Measurements from ENCODE around the gene PARP16. TPM values are rescaled to one million over a fixed set of nuclear protein-coding genes. Genes with fewer than 3 reads are reported as not detected.
A peak's percentile ranks its signal among the peaks of the same experiment; 100 is the strongest.

Gene PARP16
- total RNA-seq, 1 donor from 2014 or later, result 2.8 TPM

DNA sequence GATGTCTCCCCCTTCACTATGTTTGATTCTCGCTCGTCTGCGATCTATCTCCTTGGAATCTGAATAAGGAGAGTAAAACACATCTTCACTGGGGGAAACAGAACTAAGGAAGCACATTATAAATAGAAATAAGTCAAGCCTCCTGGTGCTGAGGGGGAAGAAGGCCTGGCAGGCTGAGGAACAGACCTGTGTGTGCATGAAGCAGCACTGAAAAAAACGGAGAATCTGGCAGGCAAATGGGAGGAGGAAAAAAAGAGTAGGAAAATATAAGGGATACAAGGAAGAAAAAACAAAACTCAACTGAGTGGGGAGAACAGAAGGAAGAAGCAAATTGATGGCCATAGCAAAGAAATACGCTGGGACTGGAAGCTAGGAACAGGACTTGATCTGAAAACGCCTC, 25.7 kb downstream of the PARP16 start:
- TF ChIP-seq CTCF (IDR thresholded peaks at IDR 0.05; ENCODE audit: unreplicated experiment), result no peak
- Mint-ChIP-seq H3K27me3 (ENCODE audit: unreplicated experiment) (no peaks in the 10 kb centered on the region), H3K4me3 (ENCODE audit: unreplicated experiment) (peak overlapping the region; percentile 17), H3K9me3 (ENCODE audit: unreplicated experiment) (no peaks in the 10 kb centered on the region), H3K4me1 (ENCODE audit: unreplicated experiment) (no peaks in the 10 kb centered on the region), H3K36me3 (ENCODE audit: low read depth, unreplicated experiment) (no peaks in the 10 kb centered on the region), H3K27ac (ENCODE audit: unreplicated experiment) (no peak overlapping the region)
- no peak for DNase-seq (ENCODE audit: low spot score)

DNA sequence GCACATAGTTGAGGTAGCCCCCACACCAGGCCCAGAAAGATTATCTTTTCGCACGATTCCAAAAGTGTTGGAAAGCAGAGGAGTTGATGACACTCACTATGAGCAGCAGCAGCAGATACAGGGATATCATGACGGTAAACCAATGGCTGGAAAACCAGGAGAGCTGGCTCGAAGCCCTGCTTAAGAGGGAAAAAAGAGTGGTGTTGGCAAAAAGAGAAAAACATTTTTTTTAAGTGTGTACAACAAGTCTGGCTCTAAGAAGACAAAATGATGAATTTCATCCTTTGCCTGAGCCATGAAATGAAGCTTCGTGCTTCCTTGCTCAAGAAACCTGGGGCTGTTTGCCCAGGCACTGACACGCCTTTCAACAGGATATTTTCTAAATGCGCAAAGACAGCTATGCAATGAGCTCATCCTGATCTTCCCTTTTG, 27.3 kb downstream of the PARP16 start:
- H3K27me3 Mint-ChIP-seq (ENCODE audit: unreplicated experiment), result no peaks in the 10 kb centered on the region
- H3K4me3 Mint-ChIP-seq (ENCODE audit: unreplicated experiment), result no peak overlapping the region
- DNase-seq (ENCODE audit: low spot score), result no peak
- H3K27ac Mint-ChIP-seq (ENCODE audit: unreplicated experiment), result no peak overlapping the region
- TF ChIP-seq CTCF (IDR thresholded peaks at IDR 0.05; ENCODE audit: unreplicated experiment), result no peak
- H3K36me3 Mint-ChIP-seq (ENCODE audit: low read depth, unreplicated experiment), result no peaks in the 10 kb centered on the region
- no peaks in the 10 kb centered on the region for H3K4me1 Mint-ChIP-seq (ENCODE audit: unreplicated experiment)
- no peaks in the 10 kb centered on the region for H3K9me3 Mint-ChIP-seq (ENCODE audit: unreplicated experiment)

DNA sequence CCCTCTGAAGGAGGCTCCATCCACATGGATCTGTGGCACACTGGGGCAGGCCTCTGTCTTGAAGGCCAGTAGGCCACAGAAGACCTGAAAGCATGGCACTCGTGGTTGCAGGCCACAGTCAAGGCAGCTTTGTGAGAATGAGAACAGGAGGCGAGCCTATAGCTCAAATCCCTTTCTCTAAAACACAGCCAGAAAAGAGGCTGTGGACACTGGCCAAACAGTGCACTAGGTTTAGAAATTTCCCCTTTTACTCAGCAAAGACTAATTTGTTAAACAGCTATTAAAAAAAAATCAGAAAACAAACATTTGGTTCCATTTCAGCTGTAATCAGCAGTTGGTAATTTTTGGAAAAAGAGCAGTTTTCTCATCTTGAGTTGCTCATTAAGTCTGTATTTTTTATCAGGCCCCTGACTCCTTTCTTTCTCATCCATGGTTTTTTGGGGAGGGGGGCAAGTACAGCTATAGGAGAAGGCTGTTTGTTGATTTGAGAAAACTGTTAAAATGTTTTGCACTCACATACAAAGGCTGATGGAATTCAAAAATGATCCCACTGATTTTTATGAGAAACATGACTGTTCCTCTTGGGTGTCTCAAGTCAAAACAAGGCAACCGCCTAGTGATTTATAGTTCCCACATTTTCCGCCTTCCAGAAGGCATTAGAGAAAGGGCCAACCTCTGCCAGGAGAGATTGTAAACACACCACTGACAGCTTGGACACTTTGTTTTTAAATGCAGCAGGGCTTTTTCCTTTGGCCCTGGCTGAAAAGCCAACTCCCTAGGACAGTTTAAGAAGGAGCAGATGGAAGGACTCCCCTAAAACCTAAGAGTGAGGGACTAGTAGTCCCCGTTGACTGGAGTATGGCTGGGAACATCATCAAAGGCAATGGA, 28.1 kb downstream of the PARP16 start:
- Mint-ChIP-seq H3K27me3 (ENCODE audit: unreplicated experiment) (no peaks in the 10 kb centered on the region), H3K27ac (ENCODE audit: unreplicated experiment) (no peak overlapping the region), H3K36me3 (ENCODE audit: low read depth, unreplicated experiment) (no peaks in the 10 kb centered on the region), H3K4me1 (ENCODE audit: unreplicated experiment) (no peaks in the 10 kb centered on the region), H3K9me3 (ENCODE audit: unreplicated experiment) (no peaks in the 10 kb centered on the region), H3K4me3 (ENCODE audit: unreplicated experiment) (no peak overlapping the region)
- TF ChIP-seq CTCF (IDR thresholded peaks at IDR 0.05; ENCODE audit: unreplicated experiment), result no peak
- DNase-seq (ENCODE audit: low spot score), result no peak

GRCh38 chr15:65255486-65256140, 31.1 kb downstream of the PARP16 start:
- Mint-ChIP-seq H3K9me3 (ENCODE audit: unreplicated experiment) (no peaks in the 10 kb centered on the region), H3K4me1 (ENCODE audit: unreplicated experiment) (no peaks in the 10 kb centered on the region), H3K27ac (ENCODE audit: unreplicated experiment) (no peak overlapping the region), H3K4me3 (ENCODE audit: unreplicated experiment) (no peak overlapping the region), H3K36me3 (ENCODE audit: low read depth, unreplicated experiment) (no peaks in the 10 kb centered on the region), H3K27me3 (ENCODE audit: unreplicated experiment) (no peaks in the 10 kb centered on the region)
- DNase-seq (ENCODE audit: low spot score), result no peak
- TF ChIP-seq CTCF (IDR thresholded peaks at IDR 0.05; ENCODE audit: unreplicated experiment), result no peak

DNA sequence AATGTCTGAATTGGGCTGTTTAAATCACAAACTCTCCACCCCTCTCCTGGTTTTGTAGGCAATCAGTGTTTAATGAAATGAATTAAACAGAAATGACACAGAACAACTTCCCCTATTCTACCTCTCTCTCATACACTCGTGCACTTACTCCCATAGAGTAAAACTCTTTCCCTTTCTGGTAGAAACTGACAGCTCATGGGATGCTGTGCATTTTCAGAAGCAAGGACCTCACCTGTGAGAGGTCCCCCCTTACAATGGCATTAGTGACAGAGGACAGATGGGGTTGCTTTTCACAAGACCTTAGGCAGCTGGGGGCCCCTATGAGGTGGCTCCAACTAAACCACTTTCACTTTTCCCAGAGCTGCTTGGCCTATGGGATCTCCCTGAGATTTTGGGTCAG, 31.9 kb downstream of the PARP16 start:
- Mint-ChIP-seq H3K9me3 (ENCODE audit: unreplicated experiment) (no peaks in the 10 kb centered on the region), H3K4me1 (ENCODE audit: unreplicated experiment) (no peaks in the 10 kb centered on the region), H3K4me3 (ENCODE audit: unreplicated experiment) (no peak overlapping the region), H3K27ac (ENCODE audit: unreplicated experiment) (no peak overlapping the region), H3K36me3 (ENCODE audit: low read depth, unreplicated experiment) (no peaks in the 10 kb centered on the region), H3K27me3 (ENCODE audit: unreplicated experiment) (no peaks in the 10 kb centered on the region)
- DNase-seq (ENCODE audit: low spot score), result no peak
- TF ChIP-seq CTCF (IDR thresholded peaks at IDR 0.05; ENCODE audit: unreplicated experiment), result no peak
